Neural progenitor cell (in vitro differentiated cells): ENCODE measurements around the gene WDR93. TPM values are rescaled to one million over a fixed set of nuclear protein-coding genes. Genes with fewer than 3 reads are reported as not detected.

Source experiments
- DNase-seq: peaks from one replicate; pipeline ENCODE4 v3.0.0-alpha.2; 2016; ENCODE audit warnings: low spot score
- H2AFZ ChIP-seq: fragments of 200-600 bp; sonication (generic); replicated peaks from 2 replicates; pipeline ENCODE4 v1.6.1; 2016; ENCODE audit warnings: antibody characterized with exemption
- H3F3A ChIP-seq: fragments of 200-600 bp; sonication (generic); 2 replicates; pipeline ENCODE4 v1.6.1; 2016; ENCODE audit warnings: antibody characterized with exemption, low read depth
- H3K27ac ChIP-seq: fragments of 200-600 bp; sonication (generic); 2 replicates; pipeline ENCODE4 v1.5.1; 2016; ENCODE audit warnings: mild to moderate bottlenecking
- H3K27me3 ChIP-seq: fragments of 200-600 bp; sonication (generic); 2 replicates; pipeline ENCODE4 v1.6.1; 2016; ENCODE audit warnings: mild to moderate bottlenecking, moderate library complexity
- H3K36me3 ChIP-seq: fragments of 200-600 bp; sonication (generic); 2 replicates; pipeline ENCODE4 v1.5.1; 2016
- H3K4me1 ChIP-seq: fragments of 200-600 bp; sonication (generic); 2 replicates; pipeline ENCODE4 v1.6.1; 2016; ENCODE audit warnings: mixed run types
- H3K4me2 ChIP-seq: fragments of 200-600 bp; sonication (generic); 2 replicates; pipeline ENCODE4 v1.6.1; 2016
- H3K4me3 ChIP-seq: fragments of 200-600 bp; sonication (generic); 2 replicates; pipeline ENCODE4 v1.5.1; 2016
- H3K79me2 ChIP-seq: fragments of 200-600 bp; sonication (generic); 2 replicates; pipeline ENCODE4 v1.6.1; 2016; ENCODE audit warnings: low read depth
- H3K9ac ChIP-seq: fragments of 200-600 bp; sonication (generic); 2 replicates; pipeline ENCODE4 v1.6.1; 2016
- H3K9me3 ChIP-seq: fragments of 200-600 bp; sonication (generic); 2 replicates; pipeline ENCODE4 v1.5.1; 2016; ENCODE audit warnings: low read depth
- H4K20me1 ChIP-seq: fragments of 200-600 bp; sonication (generic); 2 replicates; pipeline ENCODE4 v1.6.1; 2016; ENCODE audit warnings: low read depth
- H3K27ac Mint-ChIP-seq: 3 replicates; pipeline ENCODE4 v1.8.0; 2021; ENCODE audit warnings: mixed read lengths
- H3K27me3 Mint-ChIP-seq: 2 replicates; pipeline ENCODE4 v1.8.0; 2022; ENCODE audit warnings: low read depth, mild to moderate bottlenecking, inconsistent platforms, moderate library complexity, mixed read lengths; ENCODE audit not compliant: insufficient read depth
- H3K36me3 Mint-ChIP-seq: 3 replicates; pipeline ENCODE4 v1.8.0; 2021; ENCODE audit warnings: mixed read lengths
- H3K4me1 Mint-ChIP-seq: 3 replicates; pipeline ENCODE4 v1.8.0; 2021; ENCODE audit warnings: mixed read lengths
- H3K4me3 Mint-ChIP-seq: 3 replicates; pipeline ENCODE4 v1.8.0; 2021; ENCODE audit warnings: mild to moderate bottlenecking, moderate library complexity, mixed read lengths
- H3K9me3 Mint-ChIP-seq: 3 replicates; pipeline ENCODE4 v1.8.0; 2020; ENCODE audit warnings: mixed read lengths
- CTCF ChIP-seq: fragments of 200-600 bp; sonication (generic); IDR thresholded peaks from 2 replicates; pipeline ENCODE4 v1.5.1; 2017; ENCODE audit warnings: antibody characterized with exemption, mild to moderate bottlenecking
- EZH2 ChIP-seq: fragments of 200-600 bp; sonication (generic); IDR thresholded peaks from 2 replicates; pipeline ENCODE4 v1.6.1; 2017; ENCODE audit warnings: antibody characterized with exemption, mild to moderate bottlenecking, moderate library complexity
- EZH2phosphoT487 ChIP-seq: fragments of 200-600 bp; sonication (generic); IDR thresholded peaks from 2 replicates; pipeline ENCODE4 v1.6.1; 2017; ENCODE audit warnings: antibody characterized with exemption
- total RNA-seq: library from RNA; depleted of rRNA; stranded (reverse); fragments of >200 nt; gene quantifications from 2 replicates; pipeline ENCODE4 v1.2.3, GENCODE V29; 2015; ENCODE audit warnings: low replicate concordance

The WDR93 gene
- total RNA-seq, 1 donor from 2014 or later = 0.51 TPM

GRCh38 chr15:89769366-89769765, 78.8 kb downstream of the WDR93 start:
- peaks cover 7% of the 10 kb centered on the region for H3K27me3 Mint-ChIP-seq
- Histone ChIP-seq H3K79me2 (no peaks in the 10 kb centered on the region), H4K20me1 (no peaks in the 10 kb centered on the region), H3K9ac (no peak overlapping the region), H3K4me2 (no peak overlapping the region), H3K9me3 (no peaks in the 10 kb centered on the region), H3K27me3 (peaks cover 2% of the 10 kb centered on the region), H3F3A (no peaks in the 10 kb centered on the region), H3K4me3 (no peak overlapping the region), H3K27ac (no peak overlapping the region), H3K36me3 (no peaks in the 10 kb centered on the region), H2AFZ (no peak overlapping the region), H3K4me1 (no peaks in the 10 kb centered on the region)
- peaks cover 5% of the 10 kb centered on the region for H3K4me1 Mint-ChIP-seq
- no peak for DNase-seq
- H3K27ac Mint-ChIP-seq = no peak overlapping the region
- no peaks in the 10 kb centered on the region for H3K9me3 Mint-ChIP-seq
- TF ChIP-seq CTCF (no peak), EZH2 (no peak), EZH2phosphoT487 (no peak)
- H3K4me3 Mint-ChIP-seq = no peak overlapping the region
- no peaks in the 10 kb centered on the region for H3K36me3 Mint-ChIP-seq

GRCh38 chr15:89770041-89770440, 79.4 kb downstream of the WDR93 start:
- Histone ChIP-seq H3K79me2 (no peaks in the 10 kb centered on the region), H3K9me3 (no peaks in the 10 kb centered on the region), H3K4me1 (no peaks in the 10 kb centered on the region), H3F3A (no peaks in the 10 kb centered on the region), H3K9ac (no peak overlapping the region), H3K27ac (no peak overlapping the region), H3K27me3 (peaks cover 9% of the 10 kb centered on the region), H3K4me2 (no peak overlapping the region), H3K36me3 (no peaks in the 10 kb centered on the region), H3K4me3 (no peak overlapping the region), H2AFZ (no peak overlapping the region), H4K20me1 (no peaks in the 10 kb centered on the region)
- no peak overlapping the region for H3K4me3 Mint-ChIP-seq
- TF ChIP-seq CTCF (no peak), EZH2phosphoT487 (no peak), EZH2 (no peak)
- no peaks in the 10 kb centered on the region for H3K36me3 Mint-ChIP-seq
- peaks cover 7% of the 10 kb centered on the region for H3K4me1 Mint-ChIP-seq
- DNase-seq = no peak
- H3K27ac Mint-ChIP-seq = no peak overlapping the region
- peaks cover 9% of the 10 kb centered on the region for H3K27me3 Mint-ChIP-seq
- no peaks in the 10 kb centered on the region for H3K9me3 Mint-ChIP-seq

GRCh38 chr15:89772932-89773583, 82.4 kb downstream of the WDR93 start:
- H3K27me3 ChIP-seq = peaks cover 38% of the 10 kb centered on the region
- Mint-ChIP-seq H3K36me3 (no peaks in the 10 kb centered on the region), H3K4me1 (peaks cover 7% of the 10 kb centered on the region), H3K4me3 (no peak overlapping the region), H3K9me3 (no peaks in the 10 kb centered on the region), H3K27ac (no peak overlapping the region), H3K27me3 (peaks cover 11% of the 10 kb centered on the region)
- no peak for TF ChIP-seq EZH2
- TF ChIP-seq CTCF = no peak
- no peak for TF ChIP-seq EZH2phosphoT487
- no peak overlapping the region for H3K9ac ChIP-seq
- H4K20me1 ChIP-seq = no peaks in the 10 kb centered on the region
- H3K9me3 ChIP-seq = no peaks in the 10 kb centered on the region
- no peak overlapping the region for H3K4me3 ChIP-seq
- H2AFZ ChIP-seq = no peak overlapping the region
- DNase-seq = no peak
- H3K27ac ChIP-seq = no peak overlapping the region
- no peaks in the 10 kb centered on the region for H3K79me2 ChIP-seq
- H3K4me1 ChIP-seq = no peaks in the 10 kb centered on the region
- H3F3A ChIP-seq = no peaks in the 10 kb centered on the region
- H3K36me3 ChIP-seq = no peaks in the 10 kb centered on the region
- no peak overlapping the region for H3K4me2 ChIP-seq
